Left ventricle myocardium inferior (tissue), 1 donor: ENCODE data around the gene HCFC1. TPM values are rescaled to one million over a fixed set of nuclear protein-coding genes. Genes with fewer than 3 reads are reported as not detected.

Experiments
- DNase-seq: peaks from one replicate; pipeline ENCODE4 v3.0.0-alpha.2; 2020
- H3K27ac ChIP-seq: fragments of 200-600 bp; replicated peaks from 2 replicates; pipeline ENCODE4 v1.8.0; 2021
- H3K27me3 ChIP-seq: fragments of 200-600 bp; 2 replicates; pipeline ENCODE4 v1.8.0; 2021; ENCODE audit warnings: low read depth
- H3K36me3 ChIP-seq: fragments of 200-600 bp; 2 replicates; pipeline ENCODE4 v1.8.0; 2021
- H3K4me1 ChIP-seq: fragments of 200-600 bp; 2 replicates; pipeline ENCODE4 v1.8.0; 2021
- H3K4me3 ChIP-seq: fragments of 200-600 bp; 2 replicates; pipeline ENCODE4 v1.8.0; 2021; ENCODE audit warnings: mild to moderate bottlenecking, moderate library complexity
- H3K9me3 ChIP-seq: fragments of 200-600 bp; replicated peaks from 2 replicates; pipeline ENCODE4 v1.8.0; 2021
- intact Hi-C: fragments of 100-400 bp; cut with micrococcal nuclease; formaldehyde crosslinking; loops from one replicate; pipeline ENCODE4 v1.11.0; 2022
- total RNA-seq: library from RNA; stranded (reverse); fragmentation: NEBNext Ultra II Directional; extraction: Animal tissue kit (Norgen Biotek cat#: 25700); gene quantifications from one replicate; pipeline ENCODE4 v1.2.1, GENCODE V29; 2021
- TF ChIP-seq, protein P1 (sequence below): fragments of 200-600 bp; IDR thresholded peaks from 2 replicates; pipeline ENCODE4 v1.8.0; 2021; ENCODE audit warnings: antibody characterized with exemption, mild to moderate bottlenecking, borderline replicate concordance
- donor health status: DM: no; HTN: yes; CAD: no; lungs with severe emphysema.

HCFC1 gene
- total RNA-seq, 1 donor from 2014 or later: 28.4 TPM

DNA sequence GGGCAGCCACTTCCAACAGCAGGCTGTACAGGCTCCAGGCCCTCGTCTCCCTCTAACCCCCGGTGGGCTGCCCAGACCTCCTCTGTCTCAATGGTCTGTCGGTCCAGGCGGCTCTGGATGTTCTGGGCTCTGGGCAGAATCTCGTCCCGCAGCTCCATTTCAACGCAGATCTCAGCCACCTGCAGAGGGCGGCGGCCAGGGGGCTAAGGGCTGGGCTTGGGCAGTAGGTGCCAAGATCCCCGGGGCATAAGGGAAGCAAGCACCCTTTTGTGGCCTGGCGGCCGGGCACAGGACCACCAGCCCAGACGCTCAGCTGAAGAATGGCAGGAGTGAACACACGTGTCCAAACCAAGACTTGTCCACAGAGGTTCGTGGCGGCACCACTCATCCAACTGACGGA, 57.9 kb downstream of the HCFC1 start:
- H3K4me3 ChIP-seq: no peak overlapping the region
- TF ChIP-seq, protein P1, sequence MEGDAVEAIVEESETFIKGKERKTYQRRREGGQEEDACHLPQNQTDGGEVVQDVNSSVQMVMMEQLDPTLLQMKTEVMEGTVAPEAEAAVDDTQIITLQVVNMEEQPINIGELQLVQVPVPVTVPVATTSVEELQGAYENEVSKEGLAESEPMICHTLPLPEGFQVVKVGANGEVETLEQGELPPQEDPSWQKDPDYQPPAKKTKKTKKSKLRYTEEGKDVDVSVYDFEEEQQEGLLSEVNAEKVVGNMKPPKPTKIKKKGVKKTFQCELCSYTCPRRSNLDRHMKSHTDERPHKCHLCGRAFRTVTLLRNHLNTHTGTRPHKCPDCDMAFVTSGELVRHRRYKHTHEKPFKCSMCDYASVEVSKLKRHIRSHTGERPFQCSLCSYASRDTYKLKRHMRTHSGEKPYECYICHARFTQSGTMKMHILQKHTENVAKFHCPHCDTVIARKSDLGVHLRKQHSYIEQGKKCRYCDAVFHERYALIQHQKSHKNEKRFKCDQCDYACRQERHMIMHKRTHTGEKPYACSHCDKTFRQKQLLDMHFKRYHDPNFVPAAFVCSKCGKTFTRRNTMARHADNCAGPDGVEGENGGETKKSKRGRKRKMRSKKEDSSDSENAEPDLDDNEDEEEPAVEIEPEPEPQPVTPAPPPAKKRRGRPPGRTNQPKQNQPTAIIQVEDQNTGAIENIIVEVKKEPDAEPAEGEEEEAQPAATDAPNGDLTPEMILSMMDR: no peak
- H3K9me3 ChIP-seq: no peaks in the 10 kb centered on the region
- intact Hi-C loops: no loop called here
- H3K27me3 ChIP-seq: no peaks in the 10 kb centered on the region
- H3K36me3 ChIP-seq: no peaks in the 10 kb centered on the region
- no peak for DNase-seq
- no peak overlapping the region for H3K27ac ChIP-seq
- no peaks in the 10 kb centered on the region for H3K4me1 ChIP-seq

- DNase-seq: no peak
- H3K4me1 ChIP-seq: no peaks in the 10 kb centered on the region
- TF ChIP-seq, protein P1: no peak
- no peaks in the 10 kb centered on the region for H3K9me3 ChIP-seq
- intact Hi-C loops: no loop called here
- H3K36me3 ChIP-seq: no peaks in the 10 kb centered on the region
- no peak overlapping the region for H3K4me3 ChIP-seq
- no peaks in the 10 kb centered on the region for H3K27me3 ChIP-seq
- H3K27ac ChIP-seq: no peak overlapping the region
These were observed 58.4 kb downstream of the HCFC1 start for GRCh38 chrX:153913211-153913610.

DNA sequence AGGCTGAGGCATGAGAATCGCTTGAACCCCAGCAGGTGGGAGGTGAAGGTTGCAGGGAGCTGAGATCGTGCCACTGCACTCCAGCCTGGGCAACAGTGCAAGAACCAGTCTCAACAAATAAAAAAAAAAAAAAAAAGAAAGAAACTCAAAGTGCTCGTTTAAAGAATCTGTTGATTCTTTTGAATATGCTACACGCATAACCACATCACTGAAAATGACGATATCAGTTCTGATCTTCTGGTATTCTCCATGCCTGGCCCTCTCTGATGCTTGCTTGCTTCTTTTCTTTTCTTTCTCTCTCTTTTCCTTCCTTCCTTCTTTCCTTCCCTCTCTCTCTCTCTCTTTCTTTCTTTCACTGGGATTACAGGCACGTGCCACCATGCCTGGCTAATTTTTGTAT, 59.8 kb downstream of the HCFC1 start:
- Histone ChIP-seq H3K36me3 (no peaks in the 10 kb centered on the region), H3K9me3 (no peaks in the 10 kb centered on the region), H3K27me3 (no peaks in the 10 kb centered on the region), H3K27ac (no peak overlapping the region), H3K4me3 (no peak overlapping the region), H3K4me1 (no peaks in the 10 kb centered on the region)
- intact Hi-C loops: no loop called here
- no peak for DNase-seq
- TF ChIP-seq, protein P1: no peak

- DNase-seq: no peak
- no peaks in the 10 kb centered on the region for H3K36me3 ChIP-seq
- H3K27ac ChIP-seq: no peak overlapping the region
- no peaks in the 10 kb centered on the region for H3K27me3 ChIP-seq
- TF ChIP-seq, protein P1: no peak
- intact Hi-C loops: no loop called here
- H3K4me1 ChIP-seq: no peaks in the 10 kb centered on the region
- H3K4me3 ChIP-seq: no peak overlapping the region
- no peaks in the 10 kb centered on the region for H3K9me3 ChIP-seq
These were observed 61.2 kb downstream of the HCFC1 start for GRCh38 chrX:153910446-153910845.

- no peaks in the 10 kb centered on the region for H3K27me3 ChIP-seq
- H3K36me3 ChIP-seq: no peaks in the 10 kb centered on the region
These were observed 61.6 kb downstream of the HCFC1 start for GRCh38 chrX:153909980-153910360.

More at GRCh38 chrX:153909980-153910360, 61.6 kb downstream of the HCFC1 start:
- TF ChIP-seq, protein P1: no peak
- Histone ChIP-seq H3K4me1 (no peaks in the 10 kb centered on the region), H3K27ac (no peak overlapping the region), H3K4me3 (no peak overlapping the region), H3K9me3 (no peaks in the 10 kb centered on the region)
- DNase-seq: no peak
- intact Hi-C loops: no loop called here
